Measurements from ENCODE around the gene NHERF1. TPM values are rescaled to one million over a fixed set of nuclear protein-coding genes. Genes with fewer than 3 reads are reported as not detected.

Gene NHERF1
- total and polyA plus RNA-seq, 2 of the 13 experiments (the other 11 are each of a cell fraction or from before 2014, with no cell fraction given), result 169 to 269 TPM

GRCh38 chr17:74770498-74771318 lies 22.3 kb downstream of the NHERF1 start (continued):
- TF ChIP-seq SRSF4 (IDR thresholded peaks at IDR 0.05; ENCODE audit: low read depth, low read length, poor library complexity, severe bottlenecking), result no peak
- TF ChIP-seq REPIN1 (CRISPR knock-in tag; IDR thresholded peaks at IDR 0.05; ENCODE audit: borderline replicate concordance, low read depth), result peak; percentile 89; the same call in 1 of the 2 replicates
- TF ChIP-seq ZNF496 (CRISPR knock-in tag; IDR thresholded peaks at IDR 0.05; ENCODE audit: insufficient replicate concordance), result no peak
- no peak for TF ChIP-seq SUZ12 (IDR thresholded peaks at IDR 0.05; ENCODE audit: low read depth, low read length)
- no peak for TF ChIP-seq FOSL1 (CRISPR knock-in tag; IDR thresholded peaks at IDR 0.05; ENCODE audit: borderline replicate concordance)
- peak; percentile 66; the same call in 1 of the 2 replicates for TF ChIP-seq ZBTB7B (CRISPR knock-in tag; IDR thresholded peaks at IDR 0.05)
- TF ChIP-seq ZNF274 (CRISPR knock-in tag; IDR thresholded peaks at IDR 0.05), result no peak; the same call in 1 of the 2 replicates
- TF ChIP-seq NPAS2 (CRISPR knock-in tag; IDR thresholded peaks at IDR 0.05; ENCODE audit: borderline replicate concordance), result no peak; the same call in 1 of the 2 replicates
- peak; percentile 49; the same call in 1 of the 2 replicates for TF ChIP-seq CEBPG (CRISPR knock-in tag; IDR thresholded peaks at IDR 0.05)
- TF ChIP-seq ZNF318 (CRISPR knock-in tag; IDR thresholded peaks at IDR 0.05), result no peak
- TF ChIP-seq HES4 (CRISPR knock-in tag; IDR thresholded peaks at IDR 0.05; ENCODE audit: borderline replicate concordance), result no peak
- peak; percentile 92; the same call in 1 of the 2 replicates for TF ChIP-seq SSRP1 (CRISPR knock-in tag; IDR thresholded peaks at IDR 0.05)
- peak; percentile 69; the same call in 1 of the 2 replicates for TF ChIP-seq POLR2AphosphoS2 (IDR thresholded peaks at IDR 0.05; ENCODE audit: low read depth, low read length)
- no peak for TF ChIP-seq ZNF547 (CRISPR knock-in tag; IDR thresholded peaks at IDR 0.05)
- TF ChIP-seq JUND (CRISPR knock-in tag; IDR thresholded peaks at IDR 0.05), result no peak
- no peak for TF ChIP-seq ZNF224 (CRISPR knock-in tag; IDR thresholded peaks at IDR 0.05)
- no peak for TF ChIP-seq PRPF4 (IDR thresholded peaks at IDR 0.05; ENCODE audit: low read depth, low read length, poor library complexity, severe bottlenecking)
- no peak for TF ChIP-seq HDAC1 (CRISPR knock-in tag; IDR thresholded peaks at IDR 0.05)
- no peak for TF ChIP-seq NFE2 (CRISPR knock-in tag; IDR thresholded peaks at IDR 0.05)
- TF ChIP-seq HNF1B (CRISPR knock-in tag; IDR thresholded peaks at IDR 0.05), result no peak; the same call in 1 of the 2 replicates
- TF ChIP-seq MIER3 (CRISPR knock-in tag; IDR thresholded peaks at IDR 0.05; ENCODE audit: borderline replicate concordance), result no peak; the same call in 1 of the 2 replicates
